Erythroblast (primary cell): ENCODE data around the gene MACROD2.

Experiments used
- GATA1 ChIP-seq: IDR thresholded peaks from 2 replicates; pipeline ENCODE4 v1.6.1; 2011; ENCODE audit warnings: low read depth, mild to moderate bottlenecking, control low read depth, low read length, moderate library complexity
- POLR2A ChIP-seq: IDR thresholded peaks from 2 replicates; pipeline ENCODE4 v1.6.1; 2011; ENCODE audit warnings: mild to moderate bottlenecking, low read length

- TF ChIP-seq POLR2A: no peak
- no peak for TF ChIP-seq GATA1
Measured at GRCh38 chr20:14581731-14582130, 586.4 kb downstream of the MACROD2 start.
